GM12878 (cell line): ENCODE data around the gene RRAS. TPM values are rescaled to one million over a fixed set of nuclear protein-coding genes. Genes with fewer than 3 reads are reported as not detected.

Experiments used
- ATAC-seq: fragments of 200-7000 bp; cut with Tn5 transposase; 3 replicates; pipeline ENCODE4 v1.9.1; 2020; ENCODE audit warnings: mild to moderate bottlenecking, moderate library complexity
- BruUV-seq: library from RNA; stranded (reverse); fragments of 400-500 nt; replicated peaks from 2 replicates; lab custom pipeline; 2021; lab: Mats Ljungman, UMichigan
- CTCF ChIA-PET: fragments of 300-600 bp; sonication (Branson Sonifier 250); formaldehyde crosslinking; extraction: SDS; loops from one replicate; lab custom pipeline; 2021; ENCODE audit warnings: inconsistent platforms; lab: Yijun Ruan, JAX
- POLR2A ChIA-PET: fragments of 350-600 bp; formaldehyde crosslinking; extraction: SDS; loops from one replicate; lab custom pipeline; 2021; ENCODE audit warnings: inconsistent platforms; lab: Charles Lee
- RAD21 ChIA-PET: fragments of 300-600 bp; sonication (Branson Sonifier 250); formaldehyde crosslinking; loops from one replicate; lab custom pipeline; 2023; ENCODE audit warnings: antibody characterized with exemption; ENCODE audit not compliant: unreplicated experiment; lab: Charles Lee
- SMC1A ChIA-PET: fragments of 300-600 bp; sonication (Branson Sonifier 250); formaldehyde crosslinking; loops from one replicate; lab custom pipeline; 2023; ENCODE audit not compliant: unreplicated experiment, uncharacterized antibody; lab: Charles Lee
- DNase-seq: peaks from one replicate; pipeline ENCODE4 v3.0.0-alpha.2; 2011; ENCODE audit warnings: low read depth, low spot score
- FAIRE-seq: peaks from 3 replicates; lab custom pipeline; 2011; peaks lifted over from hg19 to GRCh38; lab: Jason Lieb, UNC
- H2AFZ ChIP-seq: 2 replicates; pipeline ENCODE4 v1.6.0; 2011; ENCODE audit warnings: low read depth, low read length, control low read depth; ENCODE audit not compliant: control insufficient read depth
- H3K27ac ChIP-seq: 2 replicates; pipeline ENCODE4 v1.5.1; 2011; ENCODE audit warnings: control low read depth; ENCODE audit not compliant: control insufficient read depth, insufficient read depth
- H3K27me3 ChIP-seq, 2 experiments: replicated peaks in 1 of 2; 2 replicates each; pipeline versions ENCODE4 v1.6.0 to v1.6.1; 2011; ENCODE audit warnings: low read length in 1 of 2; ENCODE audit not compliant: control insufficient read depth in 2 of 2, insufficient read depth in 2 of 2
- H3K36me3 ChIP-seq, 2 experiments: 2 replicates each; pipeline ENCODE4 v1.5.1; 2011; ENCODE audit warnings: low read length in 1 of 2; ENCODE audit not compliant: control insufficient read depth in 2 of 2, insufficient read depth in 2 of 2
- H3K4me1 ChIP-seq: 2 replicates; pipeline ENCODE4 v1.6.1; 2011; ENCODE audit warnings: mild to moderate bottlenecking, low read length, moderate library complexity, mixed read lengths; ENCODE audit not compliant: control insufficient read depth, insufficient read depth
- H3K4me2 ChIP-seq: 2 replicates; pipeline ENCODE4 v1.6.0; 2011; ENCODE audit warnings: control low read depth; ENCODE audit not compliant: control insufficient read depth, insufficient read depth
- H3K4me3 ChIP-seq: fragments of 200-600 bp; sonication (generic); 2 replicates; pipeline ENCODE4 v1.5.1; 2016
- H3K79me2 ChIP-seq: 2 replicates; pipeline ENCODE4 v1.6.0; 2011; ENCODE audit warnings: low read length; ENCODE audit not compliant: control insufficient read depth, insufficient read depth
- H3K9ac ChIP-seq: 2 replicates; pipeline ENCODE4 v1.8.0; 2011; ENCODE audit warnings: low read length, control low read depth, mixed read lengths; ENCODE audit not compliant: control insufficient read depth, insufficient read depth
- H3K9me3 ChIP-seq: replicated peaks from 3 replicates; pipeline ENCODE4 v1.5.1; 2011; ENCODE audit warnings: mild to moderate bottlenecking, low read length; ENCODE audit not compliant: control insufficient read depth, insufficient read depth
- H4K20me1 ChIP-seq: 2 replicates; pipeline ENCODE4 v1.6.0; 2011; ENCODE audit not compliant: control insufficient read depth, insufficient read depth
- FOXK2 ChIP-seq: fragments of 450-650 bp; IDR thresholded peaks from 2 replicates; pipeline ENCODE4 v1.6.1; 2017; ENCODE audit warnings: mild to moderate bottlenecking, moderate library complexity
- GABPA ChIP-seq: IDR thresholded peaks from 2 replicates; pipeline ENCODE4 v1.6.1; 2014; ENCODE audit warnings: antibody characterized with exemption, low read depth, mild to moderate bottlenecking, inconsistent platforms
- HCFC1 ChIP-seq: fragments of 150-350 bp; IDR thresholded peaks from 2 replicates; pipeline ENCODE4 v1.6.1; 2014; ENCODE audit warnings: low read length
- NFIC ChIP-seq: IDR thresholded peaks from 2 replicates; pipeline ENCODE4 v1.6.1; 2012; ENCODE audit warnings: low read depth, mild to moderate bottlenecking, inconsistent platforms, low read length, moderate library complexity
- NFYB ChIP-seq: IDR thresholded peaks from 2 replicates; pipeline ENCODE4 v1.6.1; 2011; ENCODE audit warnings: low read depth, mild to moderate bottlenecking, low read length, improper control_type of control experiment, moderate library complexity; ENCODE audit not compliant: insufficient read depth
- POLR2AphosphoS5 ChIP-seq: IDR thresholded peaks from 2 replicates; pipeline ENCODE4 v1.6.1; 2011; ENCODE audit warnings: mild to moderate bottlenecking, low read length, inconsistent platforms
- SUZ12 ChIP-seq: fragments of 200-600 bp; sonication (generic); IDR thresholded peaks from one replicate; pipeline ENCODE4 v1.6.1; 2018; ENCODE audit warnings: antibody characterized with exemption, mild to moderate bottlenecking; ENCODE audit not compliant: unreplicated experiment
- TCF7 ChIP-seq: IDR thresholded peaks from 2 replicates; pipeline ENCODE4 v1.6.1; 2014; ENCODE audit warnings: antibody characterized with exemption, borderline replicate concordance
- USF1 ChIP-seq: IDR thresholded peaks from 2 replicates; pipeline ENCODE4 v1.6.1; 2011; ENCODE audit warnings: borderline replicate concordance, low read depth, mild to moderate bottlenecking, moderate library complexity, mixed read lengths, low read length; ENCODE audit not compliant: insufficient read depth; ENCODE audit errors: extremely low read length
- WGBS: methylation state at CpG from one replicate; pipeline ENCODE4 v1.1.6; 2016; ENCODE audit warnings: low lambda C conversion rate; ENCODE audit not compliant: insufficient replicate concordance, insufficient coverage; ENCODE audit errors: missing lambda C conversion rate; 5-methylcytosine and 5-hydroxymethylcytosine counted together
- in situ Hi-C: fragments of 300-500 bp; cut with MboI; formaldehyde crosslinking; loops from 9 replicates; pipeline ENCODE4 v1.14.3; 2018; ENCODE audit warnings: mixed read lengths
- intact Hi-C: fragments of 100-400 bp; cut with micrococcal nuclease; formaldehyde crosslinking; loops from one replicate; pipeline ENCODE4 v1.14.2; 2022; ENCODE audit not compliant: unreplicated experiment
- polyA plus RNA-seq, 11 experiments: library from polyadenylated mRNA; depleted of rRNA in 4 of 11; unstranded in 6 of 11; stranded (reverse) in 5 of 11; fragments of >200 nt; fragmentation: Nextera tagmentation in 4 of 11; fragmentation: Illumina TruSeq in 1 of 11; extraction: Ambion mirVana in 4 of 11; extraction: Trizol in 1 of 11; gene quantifications; 1 replicate in 1 of 11; 2 replicates in 10 of 11; pipeline versions ENCODE4 v1.2.1 to v1.2.3, GENCODE V29; 2011 to 2016; ENCODE audit warnings: inconsistent platforms in 2 of 11, missing spikeins in 2 of 11, low read depth in 1 of 11
- total RNA-seq, 4 experiments: library from RNA; depleted of rRNA in 3 of 4; stranded (reverse); fragments of >200 nt in 3 of 4; fragmentation: Illumina TruSeq in 1 of 4; extraction: Trizol in 1 of 4; gene quantifications; 2 replicates each; pipeline versions ENCODE4 v1.2.1 to v1.2.3, GENCODE V29; 2013 to 2021
- TF ChIP-seq, protein P1 (sequence below): fragments of 450-650 bp; IDR thresholded peaks from 2 replicates; pipeline ENCODE4 v1.6.1; 2017; ENCODE audit warnings: low read depth, mild to moderate bottlenecking, moderate library complexity
- TF ChIP-seq, protein P2 (sequence below): fragments of 450-650 bp; IDR thresholded peaks from 2 replicates; pipeline ENCODE4 v1.6.1; 2017; ENCODE audit warnings: mild to moderate bottlenecking

Gene RRAS
- total and polyA plus RNA-seq, 10 of the 15 experiments (the other 5 are each of a cell fraction or from before 2014, with no cell fraction given), result 0.24 to 5.8 (median 1.8) TPM

DNA sequence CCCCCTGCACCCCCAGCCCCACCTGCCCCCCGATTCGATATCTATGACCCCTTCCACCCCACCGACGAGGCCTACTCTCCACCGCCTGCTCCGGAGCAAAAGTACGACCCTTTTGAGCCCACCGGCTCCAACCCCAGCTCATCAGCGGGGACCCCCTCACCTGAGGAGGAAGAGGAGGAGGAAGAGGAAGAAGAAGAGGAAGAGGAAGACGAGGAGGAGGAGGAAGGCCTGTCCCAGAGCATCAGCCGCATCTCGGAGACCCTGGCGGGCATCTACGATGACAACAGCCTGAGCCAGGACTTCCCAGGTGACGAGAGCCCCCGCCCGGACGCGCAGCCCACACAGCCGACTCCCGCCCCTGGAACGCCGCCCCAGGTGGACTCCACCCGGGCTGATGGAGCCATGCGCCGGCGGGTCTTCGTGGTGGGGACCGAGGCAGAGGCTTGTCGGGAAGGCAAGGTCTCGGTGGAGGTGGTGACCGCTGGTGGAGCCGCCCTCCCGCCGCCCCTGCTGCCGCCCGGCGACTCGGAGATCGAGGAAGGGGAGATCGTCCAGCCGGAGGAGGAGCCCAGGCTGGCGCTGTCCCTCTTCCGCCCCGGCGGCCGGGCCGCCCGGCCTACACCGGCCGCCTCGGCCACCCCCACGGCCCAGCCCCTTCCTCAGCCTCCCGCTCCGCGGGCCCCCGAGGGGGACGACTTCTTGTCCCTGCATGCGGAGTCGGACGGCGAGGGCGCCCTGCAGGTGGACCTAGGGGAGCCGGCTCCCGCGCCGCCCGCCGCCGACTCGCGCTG, 11.3 kb upstream of the RRAS start (continued):
- TF ChIP-seq FOXK2 (no peak), HCFC1 (no peak)
- TF ChIP-seq, all 136 proteins: peak for 0

DNA sequence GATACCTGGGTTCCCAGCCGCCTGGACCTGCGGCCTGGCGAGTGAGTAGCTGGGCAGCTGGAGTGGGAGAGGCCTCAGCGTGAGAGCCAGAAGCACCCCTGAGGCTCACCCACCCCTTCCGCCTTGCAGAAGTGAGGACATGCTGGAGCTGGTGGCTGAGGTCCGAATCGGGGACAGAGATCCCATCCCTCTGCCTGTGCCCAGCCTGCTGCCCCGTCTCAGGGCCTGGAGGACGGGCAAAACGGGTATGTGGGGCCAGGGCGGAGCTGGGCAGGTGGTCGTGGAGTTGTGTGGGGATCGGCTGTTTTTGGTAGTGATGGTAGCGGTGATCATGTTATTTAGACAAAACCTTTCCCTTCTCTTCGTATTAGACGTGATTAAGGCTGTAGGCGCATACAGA, 6.6 kb upstream of the RRAS start:
- POLR2A ChIA-PET, result no interaction called here

More for the DNA sequence above, 6.6 kb upstream of the RRAS start:
- H3K27me3 ChIP-seq, result no peaks in the 10 kb centered on the region
- BruUV-seq, result no TSS peak
- CTCF ChIA-PET, result no interaction called here
- FAIRE-seq, result no peak
- RAD21 ChIA-PET, result no interaction called here
- peaks cover 0 to 8% of the 10 kb centered on the region in 2 experiments; a peak in 3 of 4 replicates for H3K36me3 ChIP-seq
- H3K79me2 ChIP-seq, result peaks cover 29% of the 10 kb centered on the region
- H3K4me3 ChIP-seq, result no peak overlapping the region
- no peak overlapping the region for H2AFZ ChIP-seq
- TF ChIP-seq SUZ12, result no peak
- no peak for TF ChIP-seq GABPA
- no peak for TF ChIP-seq NFIC
- TF ChIP-seq, protein P1, sequence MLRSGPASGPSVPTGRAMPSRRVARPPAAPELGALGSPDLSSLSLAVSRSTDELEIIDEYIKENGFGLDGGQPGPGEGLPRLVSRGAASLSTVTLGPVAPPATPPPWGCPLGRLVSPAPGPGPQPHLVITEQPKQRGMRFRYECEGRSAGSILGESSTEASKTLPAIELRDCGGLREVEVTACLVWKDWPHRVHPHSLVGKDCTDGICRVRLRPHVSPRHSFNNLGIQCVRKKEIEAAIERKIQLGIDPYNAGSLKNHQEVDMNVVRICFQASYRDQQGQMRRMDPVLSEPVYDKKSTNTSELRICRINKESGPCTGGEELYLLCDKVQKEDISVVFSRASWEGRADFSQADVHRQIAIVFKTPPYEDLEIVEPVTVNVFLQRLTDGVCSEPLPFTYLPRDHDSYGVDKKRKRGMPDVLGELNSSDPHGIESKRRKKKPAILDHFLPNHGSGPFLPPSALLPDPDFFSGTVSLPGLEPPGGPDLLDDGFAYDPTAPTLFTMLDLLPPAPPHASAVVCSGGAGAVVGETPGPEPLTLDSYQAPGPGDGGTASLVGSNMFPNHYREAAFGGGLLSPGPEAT, result no peak
- no peak for TF ChIP-seq POLR2AphosphoS5
- TF ChIP-seq, protein P2, sequence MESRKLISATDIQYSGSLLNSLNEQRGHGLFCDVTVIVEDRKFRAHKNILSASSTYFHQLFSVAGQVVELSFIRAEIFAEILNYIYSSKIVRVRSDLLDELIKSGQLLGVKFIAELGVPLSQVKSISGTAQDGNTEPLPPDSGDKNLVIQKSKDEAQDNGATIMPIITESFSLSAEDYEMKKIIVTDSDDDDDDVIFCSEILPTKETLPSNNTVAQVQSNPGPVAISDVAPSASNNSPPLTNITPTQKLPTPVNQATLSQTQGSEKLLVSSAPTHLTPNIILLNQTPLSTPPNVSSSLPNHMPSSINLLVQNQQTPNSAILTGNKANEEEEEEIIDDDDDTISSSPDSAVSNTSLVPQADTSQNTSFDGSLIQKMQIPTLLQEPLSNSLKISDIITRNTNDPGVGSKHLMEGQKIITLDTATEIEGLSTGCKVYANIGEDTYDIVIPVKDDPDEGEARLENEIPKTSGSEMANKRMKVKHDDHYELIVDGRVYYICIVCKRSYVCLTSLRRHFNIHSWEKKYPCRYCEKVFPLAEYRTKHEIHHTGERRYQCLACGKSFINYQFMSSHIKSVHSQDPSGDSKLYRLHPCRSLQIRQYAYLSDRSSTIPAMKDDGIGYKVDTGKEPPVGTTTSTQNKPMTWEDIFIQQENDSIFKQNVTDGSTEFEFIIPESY, result no peak
- TF ChIP-seq TCF7, result no peak
- TF ChIP-seq USF1, result no peak
- TF ChIP-seq NFYB, result no peak
- TF ChIP-seq, all 136 proteins: peak for 0
- intact Hi-C loops, result no loop called here
- in situ Hi-C loops, result no loop called here
- ATAC-seq (no peak), DNase-seq (no peak)
- Histone ChIP-seq H3K9me3 (no peaks in the 10 kb centered on the region), H3K27ac (no peak overlapping the region), H3K4me1 (peaks cover 12% of the 10 kb centered on the region), H3K9ac (no peak overlapping the region), H3K4me2 (no peak overlapping the region), H4K20me1 (no peaks in the 10 kb centered on the region)
- SMC1A ChIA-PET, result no interaction called here
- 97% methylated on average over 17 of the region's 17 CpGs for WGBS
